NCI-H2196 treated with DMSO at 0.1 percent for 48 hours (cell line): ENCODE results near the gene MSL3B.

Source experiments
- DNase-seq: peaks from one replicate; lab custom pipeline; 2025; ENCODE audit not compliant: unreplicated experiment; lab: John Stamatoyannopoulos, UW

The MSL3B gene

GRCh38 chr2:233817995-233818638 lies 50.1 kb downstream of the MSL3B start:
- no peak for DNase-seq

- no peak for DNase-seq
These were observed 50.8 kb downstream of the MSL3B start for GRCh38 chr2:233817361-233817911.

- no peak for DNase-seq
These were observed 51.4 kb downstream of the MSL3B start for GRCh38 chr2:233816771-233817170.

- no peak for DNase-seq
These were observed 51.9 kb downstream of the MSL3B start for GRCh38 chr2:233816334-233816733.

GRCh38 chr2:233815861-233816260 lies 52.3 kb downstream of the MSL3B start:
- no peak for DNase-seq
